ENCODE data around the gene SGSM1.

Gene SGSM1

GRCh38 chr22:24975813-24976341, 169.9 kb downstream of the SGSM1 start:
- TF ChIP-seq, protein P1, sequence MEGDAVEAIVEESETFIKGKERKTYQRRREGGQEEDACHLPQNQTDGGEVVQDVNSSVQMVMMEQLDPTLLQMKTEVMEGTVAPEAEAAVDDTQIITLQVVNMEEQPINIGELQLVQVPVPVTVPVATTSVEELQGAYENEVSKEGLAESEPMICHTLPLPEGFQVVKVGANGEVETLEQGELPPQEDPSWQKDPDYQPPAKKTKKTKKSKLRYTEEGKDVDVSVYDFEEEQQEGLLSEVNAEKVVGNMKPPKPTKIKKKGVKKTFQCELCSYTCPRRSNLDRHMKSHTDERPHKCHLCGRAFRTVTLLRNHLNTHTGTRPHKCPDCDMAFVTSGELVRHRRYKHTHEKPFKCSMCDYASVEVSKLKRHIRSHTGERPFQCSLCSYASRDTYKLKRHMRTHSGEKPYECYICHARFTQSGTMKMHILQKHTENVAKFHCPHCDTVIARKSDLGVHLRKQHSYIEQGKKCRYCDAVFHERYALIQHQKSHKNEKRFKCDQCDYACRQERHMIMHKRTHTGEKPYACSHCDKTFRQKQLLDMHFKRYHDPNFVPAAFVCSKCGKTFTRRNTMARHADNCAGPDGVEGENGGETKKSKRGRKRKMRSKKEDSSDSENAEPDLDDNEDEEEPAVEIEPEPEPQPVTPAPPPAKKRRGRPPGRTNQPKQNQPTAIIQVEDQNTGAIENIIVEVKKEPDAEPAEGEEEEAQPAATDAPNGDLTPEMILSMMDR (IDR thresholded peaks at IDR 0.05; ENCODE audit: low read depth, low read length, poor library complexity, severe bottlenecking), result no peak
- TF ChIP-seq EZH2phosphoT487 (IDR thresholded peaks at IDR 0.05; ENCODE audit: borderline replicate concordance, low read length), result no peak
- Histone ChIP-seq H3K4me1 (ENCODE audit: control insufficient read depth, low read length) (no peaks in the 10 kb centered on the region), H3K79me2 (ENCODE audit: control insufficient read depth, low read length) (no peaks in the 10 kb centered on the region), H3K27ac (ENCODE audit: low read depth, low read length) (no peak overlapping the region), H3F3A (ENCODE audit: control insufficient read depth, insufficient read depth) (no peaks in the 10 kb centered on the region), H3K27me3 (ENCODE audit: control insufficient read depth, low read length) (no peaks in the 10 kb centered on the region), H3K36me3 (ENCODE audit: control insufficient read depth, low read length) (no peaks in the 10 kb centered on the region), H3K4me2 (ENCODE audit: low read length) (no peak overlapping the region), H3K9me2 (replicated peaks; ENCODE audit: control insufficient read depth, low read length) (no peaks in the 10 kb centered on the region), H4K20me1 (ENCODE audit: control insufficient read depth, insufficient read depth, low read depth, low read length) (no peaks in the 10 kb centered on the region), H3K9me3 (ENCODE audit: control insufficient read depth, insufficient read depth, low read length) (no peaks in the 10 kb centered on the region), H3K4me3 (ENCODE audit: low read length) (no peak overlapping the region)

DNA sequence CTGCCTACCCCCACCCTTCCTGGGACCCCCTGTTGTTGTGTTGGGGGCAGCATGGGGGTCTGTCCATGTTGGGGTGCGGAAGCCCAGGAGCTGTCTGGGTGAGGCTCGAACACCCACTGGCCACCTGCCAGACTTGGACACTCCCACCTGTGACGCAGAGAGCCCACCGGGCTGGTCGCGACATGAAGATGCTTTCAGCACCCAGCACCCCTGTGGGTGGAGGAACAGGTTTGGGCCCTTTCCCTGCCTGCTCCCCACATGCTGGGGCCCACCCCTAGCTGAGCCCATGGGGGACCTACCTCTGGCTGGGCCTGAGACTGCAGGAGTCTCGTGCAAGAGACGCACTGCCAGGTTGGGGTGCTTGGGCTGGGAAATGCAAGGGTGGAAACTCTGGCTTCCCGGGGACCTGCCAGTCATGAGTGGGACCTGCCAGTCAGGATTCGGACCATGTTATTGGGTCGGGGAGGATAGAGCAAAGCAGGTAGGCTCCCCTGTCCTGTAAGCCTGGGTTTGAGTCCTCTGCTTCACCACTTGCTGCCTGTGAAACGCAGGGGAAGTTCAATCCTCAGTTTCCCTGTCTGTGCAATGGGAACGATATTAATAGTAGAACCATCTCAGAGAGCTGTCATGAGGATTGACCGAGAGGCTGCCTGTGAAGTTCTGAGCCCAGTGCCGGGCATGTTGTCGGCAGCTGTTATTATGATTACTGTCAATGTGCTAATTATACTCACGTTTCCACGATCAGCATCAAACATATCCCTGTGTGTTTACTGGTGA, 170.6 kb downstream of the SGSM1 start:
- H3K4me1 ChIP-seq (ENCODE audit: control insufficient read depth, low read length), result no peaks in the 10 kb centered on the region
- no peak for TF ChIP-seq EZH2phosphoT487 (IDR thresholded peaks at IDR 0.05; ENCODE audit: borderline replicate concordance, low read length)
- no peak overlapping the region for H3K4me2 ChIP-seq (ENCODE audit: low read length)
- no peak overlapping the region for H3K4me3 ChIP-seq (ENCODE audit: low read length)
- no peak overlapping the region for H3K27ac ChIP-seq (ENCODE audit: low read depth, low read length)
- H3K36me3 ChIP-seq (ENCODE audit: control insufficient read depth, low read length), result no peaks in the 10 kb centered on the region
- no peaks in the 10 kb centered on the region for H3K27me3 ChIP-seq (ENCODE audit: control insufficient read depth, low read length)
- no peaks in the 10 kb centered on the region for H3K79me2 ChIP-seq (ENCODE audit: control insufficient read depth, low read length)
- no peaks in the 10 kb centered on the region for H3K9me2 ChIP-seq (replicated peaks; ENCODE audit: control insufficient read depth, low read length)
- H4K20me1 ChIP-seq (ENCODE audit: control insufficient read depth, insufficient read depth, low read depth, low read length), result no peaks in the 10 kb centered on the region
- no peaks in the 10 kb centered on the region for H3K9me3 ChIP-seq (ENCODE audit: control insufficient read depth, insufficient read depth, low read length)
- no peaks in the 10 kb centered on the region for H3F3A ChIP-seq (ENCODE audit: control insufficient read depth, insufficient read depth)

All from DOHH2 (cell line).